CD4-positive, alpha-beta memory T cell (primary cell): ENCODE data around the gene TBXAS1. TPM values are rescaled to one million over a fixed set of nuclear protein-coding genes. Genes with fewer than 3 reads are reported as not detected.

Experiments used
- CTCF ChIA-PET: fragments of 350-600 bp; sonication (Branson Sonifier 250); formaldehyde crosslinking; loops from one replicate; lab custom pipeline; 2021; ENCODE audit warnings: inconsistent platforms; ENCODE audit not compliant: partially characterized antibody; lab: Charles Lee
- POLR2A ChIA-PET: fragments of 350-600 bp; sonication (Branson Sonifier 250); formaldehyde crosslinking; loops from one replicate; lab custom pipeline; 2021; ENCODE audit not compliant: partially characterized antibody; lab: Charles Lee
- DNase-seq, 5 donors: peaks; one replicate each; pipeline versions ENCODE4 v3.0.0 to v3.0.0-alpha.2; 2020 to 2022; ENCODE audit warnings: mixed read lengths in 1 of 5
- H3K27ac ChIP-seq: one replicate; pipeline ENCODE4 v1.7.0; 2013; ENCODE audit warnings: low read depth, low read length
- H3K27me3 ChIP-seq: 2 replicates; pipeline ENCODE4 v1.7.0; 2013; ENCODE audit warnings: mild to moderate bottlenecking, low read length, moderate library complexity; ENCODE audit not compliant: insufficient read depth
- H3K36me3 ChIP-seq: 2 replicates; pipeline ENCODE4 v1.7.0; 2013; ENCODE audit warnings: mild to moderate bottlenecking, low read length, moderate library complexity; ENCODE audit not compliant: insufficient read depth
- H3K4me1 ChIP-seq: 2 replicates; pipeline ENCODE4 v1.7.0; 2013; ENCODE audit warnings: mild to moderate bottlenecking, low read length, moderate library complexity; ENCODE audit not compliant: insufficient read depth
- H3K4me3 ChIP-seq, 2 donors: one replicate each; pipeline ENCODE4 v1.7.0; 2013; ENCODE audit warnings: low read length in 2 of 2, mild to moderate bottlenecking in 1 of 2
- H3K9me3 ChIP-seq, 2 donors: one replicate each; pipeline ENCODE4 v1.7.0; 2013; ENCODE audit warnings: low read length in 2 of 2, control low read depth in 1 of 2; ENCODE audit not compliant: control insufficient read depth in 1 of 2
- H3K27ac Mint-ChIP-seq, 7 donors: one replicate each; pipeline ENCODE4 v1.8.0; 2020 to 2021; ENCODE audit warnings: mixed read lengths in 7 of 7, mild to moderate bottlenecking in 6 of 7, inconsistent platforms in 3 of 7, moderate library complexity in 3 of 7
- H3K27me3 Mint-ChIP-seq, 2 donors: one replicate each; pipeline ENCODE4 v1.8.0; 2020 to 2021; ENCODE audit warnings: mixed read lengths in 2 of 2
- H3K36me3 Mint-ChIP-seq, 2 donors: one replicate each; pipeline ENCODE4 v1.8.0; 2020 to 2021; ENCODE audit warnings: mixed read lengths in 2 of 2, inconsistent platforms in 1 of 2, mild to moderate bottlenecking in 1 of 2
- H3K4me1 Mint-ChIP-seq, 4 donors: one replicate each; pipeline ENCODE4 v1.8.0; 2020 to 2021; ENCODE audit warnings: mixed read lengths in 4 of 4, mild to moderate bottlenecking in 1 of 4
- H3K4me3 Mint-ChIP-seq, 8 donors: one replicate each; pipeline ENCODE4 v1.8.0; 2020 to 2021; ENCODE audit warnings: mixed read lengths in 8 of 8, mild to moderate bottlenecking in 7 of 8, moderate library complexity in 6 of 8, inconsistent platforms in 3 of 8
- H3K9me3 Mint-ChIP-seq, 8 donors: one replicate each; pipeline ENCODE4 v1.8.0; 2020 to 2021; ENCODE audit warnings: mixed read lengths in 8 of 8, mild to moderate bottlenecking in 5 of 8, inconsistent platforms in 3 of 8, moderate library complexity in 1 of 8
- intact Hi-C: fragments of 100-400 bp; cut with micrococcal nuclease; formaldehyde crosslinking; loops from one replicate; pipeline ENCODE4 v1.15.1; 2023
- polyA plus RNA-seq, 2 donors: library from polyadenylated mRNA; unstranded; fragments of 300-500 nt; fragmentation: Illumina TruSeq; gene quantifications; one replicate each; pipeline ENCODE4 v1.2.3, GENCODE V29; 2021
- total RNA-seq, 2 experiments: library from RNA; stranded (reverse); gene quantifications; one replicate each; pipeline ENCODE4 v1.2.3, GENCODE V29; 2021

TBXAS1 gene
- total and polyA plus RNA-seq, 4 experiments from 2014 or later = 16.6 to 20.1 (median 18.9) TPM

GRCh38 chr7:140019606-140020005 is 190.5 kb downstream of the TBXAS1 start:
- no peaks in the 10 kb centered on the region for H3K9me3 ChIP-seq
- Mint-ChIP-seq H3K27me3 (no peaks in the 10 kb centered on the region), H3K4me3 (no peak overlapping the region), H3K4me1 (peaks cover 0 to 2% (median 0%) of the 10 kb centered on the region in 4 donors), H3K9me3 (no peaks in the 10 kb centered on the region), H3K36me3 (peaks cover 25 to 28% of the 10 kb centered on the region in 2 donors), H3K27ac (peak overlapping the region in 2 of 7 donors; percentile 22 to 42)
- intact Hi-C loops = no loop called here
- CTCF ChIA-PET = interaction anchor here (1.0 to 1.4 kb wide), 2 partner anchors 13 to 18 kb away, joined by 3 read pairs; no protein-coding TSS in a partner anchor
- H3K4me3 ChIP-seq = no peak overlapping the region
- DNase-seq = no peak
- H3K27ac ChIP-seq = no peak overlapping the region
- H3K36me3 ChIP-seq = no peaks in the 10 kb centered on the region
- no peaks in the 10 kb centered on the region for H3K4me1 ChIP-seq
- POLR2A ChIA-PET = interaction anchor here (0.6 kb wide), 1 partner anchor 115 kb away, joined by 3 read pairs; no protein-coding TSS in a partner anchor
- no peaks in the 10 kb centered on the region for H3K27me3 ChIP-seq

GRCh38 chr7:140021603-140022002 is 192.5 kb downstream of the TBXAS1 start:
- peaks cover 11% of the 10 kb centered on the region for H3K36me3 ChIP-seq
- H3K4me1 ChIP-seq = no peaks in the 10 kb centered on the region
- peak overlapping the region in 4 of 7 donors; percentile 36 to 83 (median 50) for H3K27ac Mint-ChIP-seq
- no peak for DNase-seq
- H3K27ac ChIP-seq = no peak overlapping the region
- no peak overlapping the region for H3K4me3 ChIP-seq
- H3K4me3 Mint-ChIP-seq = no peak overlapping the region
- CTCF ChIA-PET = no interaction called here
- POLR2A ChIA-PET = no interaction called here
- no peaks in the 10 kb centered on the region for H3K9me3 Mint-ChIP-seq
- peaks cover 40 to 42% of the 10 kb centered on the region in 2 donors for H3K36me3 Mint-ChIP-seq
- peaks cover 0 to 2% (median 0%) of the 10 kb centered on the region in 4 donors for H3K4me1 Mint-ChIP-seq
- H3K27me3 ChIP-seq = no peaks in the 10 kb centered on the region
- intact Hi-C loops = no loop called here
- H3K9me3 ChIP-seq = no peaks in the 10 kb centered on the region
- H3K27me3 Mint-ChIP-seq = no peaks in the 10 kb centered on the region

- no peaks in the 10 kb centered on the region for H3K9me3 ChIP-seq
- H3K27me3 ChIP-seq = no peaks in the 10 kb centered on the region
- no peak for DNase-seq
- no peak overlapping the region for H3K27ac ChIP-seq
- CTCF ChIA-PET = no interaction called here
- no peaks in the 10 kb centered on the region for H3K4me1 ChIP-seq
- Mint-ChIP-seq H3K27ac (peak overlapping the region in 1 of 7 donors; percentile 60), H3K36me3 (peaks cover 42 to 50% of the 10 kb centered on the region in 2 donors), H3K4me1 (peaks cover 0 to 2% (median 0%) of the 10 kb centered on the region in 4 donors), H3K9me3 (no peaks in the 10 kb centered on the region), H3K4me3 (no peak overlapping the region), H3K27me3 (no peaks in the 10 kb centered on the region)
- POLR2A ChIA-PET = no interaction called here
- peaks cover 19% of the 10 kb centered on the region for H3K36me3 ChIP-seq
- no peak overlapping the region for H3K4me3 ChIP-seq
- intact Hi-C loops = no loop called here
These were observed 193.6 kb downstream of the TBXAS1 start for GRCh38 chr7:140022582-140023211.

- Histone ChIP-seq H3K27me3 (no peaks in the 10 kb centered on the region), H3K9me3 (no peaks in the 10 kb centered on the region), H3K4me1 (no peaks in the 10 kb centered on the region), H3K27ac (no peak overlapping the region), H3K36me3 (peaks cover 19% of the 10 kb centered on the region), H3K4me3 (no peak overlapping the region)
- no peak overlapping the region for H3K4me3 Mint-ChIP-seq
- DNase-seq = no peak
- H3K9me3 Mint-ChIP-seq = no peaks in the 10 kb centered on the region
- CTCF ChIA-PET = interaction anchor here (1.5 kb wide), 1 partner anchor 21 kb away, joined by 3 read pairs; no protein-coding TSS in a partner anchor
- no peaks in the 10 kb centered on the region for H3K27me3 Mint-ChIP-seq
- peaks cover 51 to 58% of the 10 kb centered on the region in 2 donors for H3K36me3 Mint-ChIP-seq
- peaks cover 0 to 2% (median 0%) of the 10 kb centered on the region in 4 donors for H3K4me1 Mint-ChIP-seq
- intact Hi-C loops = no loop called here
- POLR2A ChIA-PET = no interaction called here
- H3K27ac Mint-ChIP-seq = no peak overlapping the region
These were observed 194.7 kb downstream of the TBXAS1 start for GRCh38 chr7:140023728-140024127.

- Mint-ChIP-seq H3K27me3 (no peaks in the 10 kb centered on the region), H3K9me3 (no peaks in the 10 kb centered on the region), H3K4me1 (peaks cover 0 to 2% (median 0%) of the 10 kb centered on the region in 4 donors), H3K27ac (peak overlapping the region in 3 of 7 donors; percentile 47 to 83 (median 71)), H3K36me3 (peaks cover 53 to 63% of the 10 kb centered on the region in 2 donors), H3K4me3 (peak overlapping the region in 1 of 8 donors; percentile 33)
- POLR2A ChIA-PET = no interaction called here
- Histone ChIP-seq H3K4me1 (no peaks in the 10 kb centered on the region), H3K4me3 (no peak overlapping the region), H3K27ac (no peak overlapping the region), H3K36me3 (peaks cover 19% of the 10 kb centered on the region), H3K9me3 (no peaks in the 10 kb centered on the region), H3K27me3 (no peaks in the 10 kb centered on the region)
- intact Hi-C loops = no loop called here
- no peak for DNase-seq
- CTCF ChIA-PET = interaction anchor here (1.5 kb wide), 1 partner anchor 22 kb away, joined by 3 read pairs; no protein-coding TSS in a partner anchor
These were observed 195.5 kb downstream of the TBXAS1 start for GRCh38 chr7:140024585-140024984.

GRCh38 chr7:140025241-140025640 is 196.2 kb downstream of the TBXAS1 start:
- Mint-ChIP-seq H3K9me3 (no peaks in the 10 kb centered on the region), H3K27me3 (no peaks in the 10 kb centered on the region), H3K4me3 (no peak overlapping the region), H3K36me3 (peaks cover 53 to 68% of the 10 kb centered on the region in 2 donors), H3K4me1 (peaks cover 0 to 4% (median under 1%) of the 10 kb centered on the region in 4 donors), H3K27ac (peak overlapping the region in 2 of 7 donors; percentile 44 to 69)
- H3K4me3 ChIP-seq = no peak overlapping the region
- intact Hi-C loops = no loop called here
- POLR2A ChIA-PET = no interaction called here
- H3K27me3 ChIP-seq = no peaks in the 10 kb centered on the region
- no peaks in the 10 kb centered on the region for H3K4me1 ChIP-seq
- no peak overlapping the region for H3K27ac ChIP-seq
- H3K36me3 ChIP-seq = peaks cover 19% of the 10 kb centered on the region
- CTCF ChIA-PET = interaction anchor here (1.5 to 2.1 kb wide), 2 partner anchors 23 to 380 kb away, joined by 3 to 6 read pairs; no protein-coding TSS in a partner anchor
- no peaks in the 10 kb centered on the region for H3K9me3 ChIP-seq
- no peak for DNase-seq

- Histone ChIP-seq H3K36me3 (peaks cover 24% of the 10 kb centered on the region), H3K4me1 (no peaks in the 10 kb centered on the region), H3K9me3 (no peaks in the 10 kb centered on the region), H3K4me3 (no peak overlapping the region), H3K27ac (no peak overlapping the region), H3K27me3 (no peaks in the 10 kb centered on the region)
- Mint-ChIP-seq H3K36me3 (peaks cover 56 to 71% of the 10 kb centered on the region in 2 donors), H3K4me1 (peaks cover 0 to 4% (median under 1%) of the 10 kb centered on the region in 4 donors), H3K9me3 (no peaks in the 10 kb centered on the region), H3K27ac (peak overlapping the region in 1 of 7 donors; percentile 64), H3K27me3 (no peaks in the 10 kb centered on the region), H3K4me3 (no peak overlapping the region)
- no peak for DNase-seq
- ChIA-PET POLR2A (no interaction called here), CTCF (interaction anchor here (2.1 kb wide), 1 partner anchor 381 kb away, joined by 6 read pairs; no protein-coding TSS in a partner anchor)
- intact Hi-C loops = no loop called here
These were observed 196.9 kb downstream of the TBXAS1 start for GRCh38 chr7:140025814-140026433.
